CD4-positive, CD25-positive, alpha-beta regulatory T cell (primary cell): ENCODE results near the gene RSPH6A. TPM values are rescaled to one million over a fixed set of nuclear protein-coding genes. Genes with fewer than 3 reads are reported as not detected.

Experiments used
- ATAC-seq, 2 donors: fragments of 150-1000 bp; cut with Tn5 transposase; one replicate each; pipeline ENCODE4 v1.10.0; 2021; ENCODE audit warnings: low read depth in 2 of 2, moderate number of reproducible peaks in 2 of 2, moderate library complexity in 1 of 2
- DNase-seq, 3 donors: peaks; one replicate each; pipeline versions ENCODE4 v3.0.0 to v3.0.0-alpha.2; 2012 to 2022; ENCODE audit warnings: mixed read lengths in 1 of 3
- H3K27ac ChIP-seq: one replicate; pipeline ENCODE4 v1.7.0; 2013; ENCODE audit warnings: mild to moderate bottlenecking, low read length; ENCODE audit not compliant: insufficient read depth, poor library complexity, severe bottlenecking
- H3K27me3 ChIP-seq: one replicate; pipeline ENCODE4 v1.7.0; 2013; ENCODE audit warnings: low read length; ENCODE audit not compliant: control insufficient read depth, insufficient read depth
- H3K36me3 ChIP-seq: one replicate; pipeline ENCODE4 v1.7.0; 2013; ENCODE audit warnings: mild to moderate bottlenecking, low read length, moderate library complexity; ENCODE audit not compliant: control insufficient read depth, insufficient read depth
- H3K4me1 ChIP-seq: 2 replicates; pipeline ENCODE4 v1.7.0; 2013; ENCODE audit warnings: mild to moderate bottlenecking, low read length; ENCODE audit not compliant: insufficient read depth, control insufficient read depth, poor library complexity, severe bottlenecking
- H3K4me3 ChIP-seq: one replicate; pipeline ENCODE4 v1.7.0; 2013; ENCODE audit warnings: low read depth, mild to moderate bottlenecking, low read length, moderate library complexity
- H3K9me3 ChIP-seq, 2 experiments: 1 replicate in 1 of 2; 2 replicates in 1 of 2; pipeline ENCODE4 v1.7.0; 2013; ENCODE audit warnings: low read length in 2 of 2, mild to moderate bottlenecking in 1 of 2, moderate library complexity in 1 of 2; ENCODE audit not compliant: control insufficient read depth in 2 of 2
- H3K27ac Mint-ChIP-seq, 3 donors: one replicate each; pipeline ENCODE4 v1.8.0; 2020 to 2022; ENCODE audit warnings: mild to moderate bottlenecking in 3 of 3, mixed read lengths in 3 of 3, moderate library complexity in 2 of 3
- H3K27me3 Mint-ChIP-seq: one replicate; pipeline ENCODE4 v1.8.0; 2022; ENCODE audit warnings: mild to moderate bottlenecking, mixed read lengths
- H3K36me3 Mint-ChIP-seq: one replicate; pipeline ENCODE4 v1.8.0; 2020; ENCODE audit warnings: mixed read lengths
- H3K4me1 Mint-ChIP-seq, 4 donors: one replicate each; pipeline ENCODE4 v1.8.0; 2020 to 2022; ENCODE audit warnings: mixed read lengths in 4 of 4, mild to moderate bottlenecking in 1 of 4
- H3K4me3 Mint-ChIP-seq, 4 donors: one replicate each; pipeline ENCODE4 v1.8.0; 2020 to 2022; ENCODE audit warnings: mild to moderate bottlenecking in 4 of 4, mixed read lengths in 4 of 4, moderate library complexity in 3 of 4
- H3K9me3 Mint-ChIP-seq, 7 donors: one replicate each; pipeline ENCODE4 v1.8.0; 2020 to 2022; ENCODE audit warnings: mixed read lengths in 7 of 7, mild to moderate bottlenecking in 3 of 7, moderate library complexity in 2 of 7
- polyA plus RNA-seq, 4 donors: library from polyadenylated mRNA; unstranded; fragments of 300-500 nt; fragmentation: Illumina TruSeq; gene quantifications; one replicate each; pipeline ENCODE4 v1.2.3, GENCODE V29; 2021
- total RNA-seq: library from RNA; stranded (reverse); gene quantifications from one replicate; pipeline ENCODE4 v1.2.3, GENCODE V29; 2022

The RSPH6A gene
- total and polyA plus RNA-seq, 5 donors from 2014 or later = 0.20 TPM; not detected in 4

DNA sequence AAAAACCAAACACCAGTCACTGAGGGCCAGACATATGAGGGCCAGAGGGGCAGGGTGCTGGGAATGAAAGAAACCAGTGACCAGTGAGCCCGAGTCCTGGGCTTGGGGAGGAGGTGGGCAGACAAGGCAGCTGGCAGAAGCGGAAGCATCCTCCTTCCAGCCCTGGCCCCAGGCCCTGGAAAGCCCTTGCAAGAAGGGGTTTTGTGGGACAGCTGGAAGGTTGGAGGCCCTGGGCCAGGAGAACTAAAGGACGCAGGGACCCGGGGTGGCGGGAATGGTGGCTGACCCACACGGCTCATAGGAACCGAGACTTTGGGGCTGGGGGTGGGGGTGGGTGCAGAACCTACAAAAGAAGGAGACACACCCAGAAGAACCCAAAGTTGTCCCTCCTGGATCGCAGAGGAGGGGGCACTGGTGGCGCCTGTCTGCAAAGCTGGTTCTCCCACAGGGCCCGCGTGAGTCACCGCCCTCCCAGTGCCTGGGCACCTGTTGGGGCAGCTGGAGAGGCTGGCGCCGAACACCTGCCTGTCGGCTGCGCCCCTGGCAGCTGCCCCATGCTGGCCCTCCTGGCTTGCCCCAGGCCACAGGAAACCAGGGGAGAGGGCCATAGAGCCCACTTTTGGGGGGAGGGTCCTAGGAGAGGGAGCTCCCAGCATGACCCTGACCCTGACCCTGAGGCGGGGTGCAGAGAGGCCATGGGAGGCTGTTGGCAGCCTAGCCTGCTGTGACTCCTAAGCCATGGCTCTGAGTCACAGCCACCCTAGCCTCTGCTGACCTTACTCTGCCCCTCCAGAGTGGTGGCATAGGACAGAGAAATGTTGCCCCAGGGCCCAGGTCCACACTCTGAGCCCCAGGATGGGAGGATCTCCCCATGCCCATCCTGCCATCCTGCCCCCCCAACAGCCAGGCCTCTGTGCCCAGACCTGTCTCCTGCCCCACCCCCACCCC lies 33.6 kb downstream of the RSPH6A start:
- DNase-seq = no peak
- H3K4me3 ChIP-seq = no peak overlapping the region
- H3K27ac Mint-ChIP-seq = peak overlapping the region in 1 of 3 donors; percentile 20
- H3K36me3 Mint-ChIP-seq = peaks cover 13% of the 10 kb centered on the region
- H3K9me3 ChIP-seq = no peaks in the 10 kb centered on the region
- ATAC-seq = no peak
- peaks cover 0 to 21% (median 13%) of the 10 kb centered on the region in 4 donors for H3K4me1 Mint-ChIP-seq
- peak overlapping the region in 1 of 4 donors; percentile 16 for H3K4me3 Mint-ChIP-seq
- no peaks in the 10 kb centered on the region for H3K27me3 Mint-ChIP-seq
- no peaks in the 10 kb centered on the region for H3K27me3 ChIP-seq
- H3K9me3 Mint-ChIP-seq = no peaks in the 10 kb centered on the region
- H3K27ac ChIP-seq = no peak overlapping the region
- peaks cover 18% of the 10 kb centered on the region for H3K4me1 ChIP-seq
- peaks cover 8% of the 10 kb centered on the region for H3K36me3 ChIP-seq

DNA sequence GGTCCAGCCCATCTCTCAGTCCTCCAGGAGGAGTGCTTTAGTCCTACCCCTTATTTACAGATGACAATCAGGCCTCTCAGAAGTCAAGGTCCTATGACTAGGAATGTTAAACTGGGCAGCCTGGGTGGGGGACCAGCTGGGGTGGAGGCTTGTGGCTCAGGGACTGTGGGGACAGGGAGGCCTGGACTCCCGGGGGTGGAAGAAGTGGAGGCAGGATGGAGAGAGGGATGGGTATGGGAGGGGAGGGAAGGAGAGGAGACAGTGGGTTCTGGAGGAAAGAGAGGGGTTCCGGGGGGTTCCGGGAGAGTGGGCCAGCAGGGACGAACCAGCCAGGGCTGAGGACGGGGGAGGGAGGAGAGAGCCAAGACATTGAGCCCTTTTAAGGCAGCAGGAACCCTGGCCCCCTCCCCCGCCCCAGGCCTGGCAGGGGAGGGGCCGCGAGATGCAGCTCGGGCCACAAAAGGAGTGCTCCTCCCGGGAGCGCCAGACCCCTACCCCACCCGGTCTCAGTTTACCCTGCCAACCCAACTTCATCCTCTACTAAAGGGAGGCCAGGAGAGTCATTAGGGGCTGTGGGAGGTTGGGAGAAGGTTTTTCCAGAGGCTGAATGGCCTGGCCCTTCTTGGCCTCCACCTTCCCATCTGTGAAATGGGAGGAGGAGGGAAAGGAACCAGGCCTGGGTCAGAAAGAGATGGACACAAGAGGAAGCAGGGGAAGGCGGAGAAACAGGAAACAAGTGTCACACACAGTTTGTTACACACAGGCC lies 34.5 kb downstream of the RSPH6A start:
- Histone ChIP-seq H3K4me1 (peaks cover 18% of the 10 kb centered on the region), H3K9me3 (no peaks in the 10 kb centered on the region), H3K36me3 (peaks cover 4% of the 10 kb centered on the region), H3K4me3 (no peak overlapping the region), H3K27ac (no peak overlapping the region), H3K27me3 (no peaks in the 10 kb centered on the region)
- DNase-seq = no peak
- peak overlapping the region in 1 of 4 donors; percentile 16 for H3K4me3 Mint-ChIP-seq
- H3K4me1 Mint-ChIP-seq = peaks cover 0 to 21% (median 13%) of the 10 kb centered on the region in 4 donors
- H3K9me3 Mint-ChIP-seq = no peaks in the 10 kb centered on the region
- peaks cover 9% of the 10 kb centered on the region for H3K36me3 Mint-ChIP-seq
- no peak for ATAC-seq
- no peaks in the 10 kb centered on the region for H3K27me3 Mint-ChIP-seq
- H3K27ac Mint-ChIP-seq = peak overlapping the region in 1 of 3 donors; percentile 20

DNA sequence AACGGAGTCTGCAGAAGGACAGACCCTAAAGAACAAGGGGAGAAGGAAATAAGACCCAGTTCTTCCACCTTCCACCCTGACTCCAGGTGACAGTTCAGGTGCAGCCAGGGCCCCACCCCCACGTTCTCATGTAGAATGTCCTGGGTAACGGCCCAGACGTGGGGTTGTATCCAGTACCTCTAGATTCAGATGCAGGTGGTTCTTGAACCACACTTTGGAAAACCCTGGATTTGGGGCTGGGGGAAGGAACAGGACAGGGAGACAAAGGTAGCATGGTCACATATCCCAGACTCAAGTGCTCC lies 35.0 kb downstream of the RSPH6A start:
- Histone ChIP-seq H3K4me3 (no peak overlapping the region), H3K36me3 (peaks cover 4% of the 10 kb centered on the region), H3K9me3 (no peaks in the 10 kb centered on the region), H3K27ac (no peak overlapping the region), H3K4me1 (peaks cover 18% of the 10 kb centered on the region), H3K27me3 (no peaks in the 10 kb centered on the region)
- DNase-seq (no peak), ATAC-seq (no peak)
- Mint-ChIP-seq H3K9me3 (no peaks in the 10 kb centered on the region), H3K27ac (no peak overlapping the region), H3K36me3 (peaks cover 9% of the 10 kb centered on the region), H3K27me3 (no peaks in the 10 kb centered on the region), H3K4me1 (peaks cover 0 to 21% (median 13%) of the 10 kb centered on the region in 4 donors), H3K4me3 (peak overlapping the region in 2 of 4 donors; percentile 87 to 94)

DNA sequence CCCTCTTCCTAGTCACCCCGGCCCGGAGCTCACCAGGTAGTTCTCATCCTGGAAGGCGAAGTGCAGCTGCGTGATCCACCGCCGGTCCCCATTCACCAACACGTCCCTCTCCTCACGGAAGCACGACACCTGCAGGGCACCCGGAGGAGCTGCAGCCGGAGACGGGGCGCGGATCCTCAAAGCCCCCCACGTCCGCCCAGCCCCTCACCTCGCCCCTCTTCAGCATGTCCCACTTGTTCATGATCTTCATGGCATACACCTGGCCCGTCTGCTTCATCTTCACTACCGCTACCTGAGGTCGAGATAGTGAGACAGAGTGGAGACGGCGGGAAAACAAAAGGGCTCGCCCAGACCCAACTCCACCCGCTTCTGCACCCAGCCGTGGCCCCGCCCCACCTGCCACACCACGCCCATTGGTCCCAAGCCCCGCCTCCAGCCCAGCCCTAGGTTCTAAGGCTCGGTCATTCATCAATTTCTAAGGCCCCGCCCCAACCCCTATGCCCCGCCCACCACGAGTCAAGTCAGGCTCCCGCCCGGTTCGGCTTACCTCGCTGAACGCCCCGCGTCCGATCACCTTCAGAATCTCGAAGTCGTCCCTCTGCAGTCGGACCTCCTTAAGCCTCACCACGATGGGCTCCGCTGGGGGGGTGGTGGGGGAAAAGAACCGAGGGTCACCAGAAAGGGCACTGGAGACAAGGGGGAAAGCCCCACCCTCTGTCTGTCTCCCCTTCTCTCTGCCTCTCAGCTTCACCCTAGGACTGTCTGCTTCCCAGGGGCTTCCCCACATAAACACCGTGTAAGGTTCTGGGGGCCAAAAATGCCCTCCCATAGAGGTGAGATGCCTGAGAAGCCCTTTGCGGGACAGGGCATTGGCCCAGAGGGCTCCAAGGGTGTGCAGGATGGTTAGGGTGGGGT lies 35.6 kb downstream of the RSPH6A start:
- H3K9me3 Mint-ChIP-seq = no peaks in the 10 kb centered on the region
- peaks cover 9% of the 10 kb centered on the region for H3K36me3 Mint-ChIP-seq
- H3K4me3 ChIP-seq = peak overlapping the region; percentile 13
- H3K36me3 ChIP-seq = peaks cover 4% of the 10 kb centered on the region
- H3K9me3 ChIP-seq = no peaks in the 10 kb centered on the region
- no peaks in the 10 kb centered on the region for H3K27me3 Mint-ChIP-seq
- peak overlapping the region; percentile 72 to 94 (median 88) for H3K4me3 Mint-ChIP-seq
- ATAC-seq (peak; percentile 86 to 88), DNase-seq (peak; percentile 81 to 86 (median 85))
- H3K4me1 Mint-ChIP-seq = peaks cover 0 to 21% (median 15%) of the 10 kb centered on the region in 4 donors
- H3K27ac ChIP-seq = no peak overlapping the region
- H3K27me3 ChIP-seq = no peaks in the 10 kb centered on the region
- H3K27ac Mint-ChIP-seq = peak overlapping the region in 2 of 3 donors; percentile 22 to 86
- H3K4me1 ChIP-seq = peaks cover 18% of the 10 kb centered on the region

DNA sequence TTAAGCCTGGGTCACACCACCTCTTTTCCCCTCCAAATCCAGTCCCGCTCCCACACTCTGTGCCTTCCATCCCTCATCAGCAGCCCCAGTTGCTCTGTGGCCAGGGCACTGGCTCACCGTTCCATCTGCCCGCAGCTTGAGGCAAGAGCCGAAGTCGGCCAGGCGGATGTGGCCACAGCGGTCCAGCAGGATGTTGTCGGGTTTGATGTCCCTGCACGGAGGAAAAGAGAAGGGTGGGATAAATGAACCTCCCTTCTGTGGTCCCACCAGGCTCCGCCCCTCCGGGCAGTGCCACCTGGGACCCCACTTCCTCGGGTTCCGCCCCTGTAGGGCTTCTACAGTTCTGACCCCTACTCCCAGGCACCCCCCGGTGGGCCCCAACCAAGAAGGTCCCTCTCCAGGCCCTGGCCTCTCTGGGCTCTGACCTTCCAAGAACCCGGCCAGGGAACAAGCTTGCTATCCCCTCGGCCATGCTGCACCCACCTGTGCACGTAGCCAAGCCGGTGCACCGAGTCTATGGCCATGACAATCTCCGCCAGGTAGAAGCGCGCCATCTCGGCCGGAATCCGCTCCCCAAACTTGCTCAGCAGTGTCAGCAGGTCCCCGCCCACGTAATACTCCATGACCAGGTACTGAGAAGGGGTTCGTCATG lies 37.0 kb downstream of the RSPH6A start:
- peaks cover 0 to 25% (median 17%) of the 10 kb centered on the region in 4 donors for H3K4me1 Mint-ChIP-seq

DNA sequence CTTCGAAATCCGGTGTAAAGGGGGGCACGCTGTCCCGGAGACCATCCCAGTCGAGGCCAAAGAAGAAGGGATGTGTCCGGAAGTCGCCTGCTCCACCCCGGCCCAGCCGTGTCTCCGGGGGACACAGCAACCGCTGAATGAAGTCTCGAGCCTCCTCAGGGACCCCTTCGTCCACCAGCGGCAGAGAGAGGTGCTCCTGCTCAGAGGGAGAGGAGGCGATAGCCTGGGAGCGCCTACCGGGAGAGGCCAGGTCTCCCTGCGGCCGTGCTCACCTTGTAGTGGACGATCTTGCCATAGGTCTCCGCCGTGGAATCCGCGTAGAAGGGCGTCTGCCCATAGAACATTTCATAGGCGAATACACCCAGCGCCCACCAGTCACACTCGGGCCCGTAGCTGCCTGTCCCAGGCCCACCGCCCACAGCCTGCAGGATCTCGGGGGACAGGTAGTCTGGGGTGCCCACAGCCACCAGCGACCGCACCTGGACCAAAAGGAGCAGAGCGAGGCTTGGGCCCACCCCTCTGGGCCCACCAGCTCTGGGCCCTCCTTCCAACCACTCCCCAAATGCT lies 37.6 kb downstream of the RSPH6A start:
- H3K27ac ChIP-seq = no peak overlapping the region
- H3K4me3 ChIP-seq = no peak overlapping the region
- H3K27me3 Mint-ChIP-seq = no peaks in the 10 kb centered on the region
- peaks cover 0 to 26% (median 17%) of the 10 kb centered on the region in 4 donors for H3K4me1 Mint-ChIP-seq
- H3K4me1 ChIP-seq = peaks cover 18% of the 10 kb centered on the region
- H3K9me3 Mint-ChIP-seq = no peaks in the 10 kb centered on the region
- no peak overlapping the region for H3K27ac Mint-ChIP-seq
- no peaks in the 10 kb centered on the region for H3K9me3 ChIP-seq
- DNase-seq (no peak), ATAC-seq (no peak)
- H3K27me3 ChIP-seq = no peaks in the 10 kb centered on the region
- peak overlapping the region in 1 of 4 donors; percentile 21 for H3K4me3 Mint-ChIP-seq
- peaks cover 9% of the 10 kb centered on the region for H3K36me3 Mint-ChIP-seq
- H3K36me3 ChIP-seq = peaks cover 4% of the 10 kb centered on the region

More for the DNA sequence above, 37.0 kb downstream of the RSPH6A start:
- Mint-ChIP-seq H3K27me3 (no peaks in the 10 kb centered on the region), H3K9me3 (no peaks in the 10 kb centered on the region), H3K4me3 (peak overlapping the region in 2 of 4 donors; percentile 21 to 72), H3K27ac (no peak overlapping the region), H3K36me3 (peaks cover 9% of the 10 kb centered on the region)
- peaks cover 4% of the 10 kb centered on the region for H3K36me3 ChIP-seq
- no peak for ATAC-seq
- no peak for DNase-seq
- peaks cover 18% of the 10 kb centered on the region for H3K4me1 ChIP-seq
- no peak overlapping the region for H3K27ac ChIP-seq
- no peak overlapping the region for H3K4me3 ChIP-seq
- no peaks in the 10 kb centered on the region for H3K9me3 ChIP-seq
- no peaks in the 10 kb centered on the region for H3K27me3 ChIP-seq
